ENCODE data around the gene SBK3.
"Not testable (repeated sequence)": the region's sequence is repeated elsewhere in the genome, so short reads cannot be mapped to it uniquely, and the experiment has no call there.

SBK3 gene

GRCh38 chr19:55519451-55520311 is 25.7 kb downstream of the SBK3 start:
- DNase-seq (ENCODE audit: low read depth in 3 of 3) = no peak

- peak; percentile 83 to 86 (median 83) for DNase-seq (ENCODE audit: low read depth in 3 of 3)
These were observed 28.3 kb downstream of the SBK3 start for GRCh38 chr19:55516878-55517620.

DNA sequence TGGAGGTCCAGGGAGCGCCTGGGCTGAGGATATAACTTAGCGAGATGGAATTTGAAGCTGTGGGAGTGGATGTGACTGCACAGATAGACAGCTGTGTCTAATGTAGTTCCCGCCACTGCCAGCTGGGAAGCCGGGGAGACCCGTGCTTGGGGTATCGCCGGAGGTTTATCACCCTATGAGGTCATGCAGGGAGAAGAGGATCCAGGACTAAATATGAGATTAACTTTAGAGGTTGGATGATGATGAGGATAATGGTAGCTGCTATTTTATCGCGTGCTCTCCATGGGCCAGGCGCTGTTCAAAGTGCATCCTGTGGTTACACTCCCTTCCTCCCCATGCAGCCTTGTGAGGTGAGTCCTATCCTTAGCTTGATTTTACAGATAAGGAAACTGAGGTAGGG is 37.2 kb downstream of the SBK3 start:
- no peak for DNase-seq (ENCODE audit: low read depth in 3 of 3)

DNA sequence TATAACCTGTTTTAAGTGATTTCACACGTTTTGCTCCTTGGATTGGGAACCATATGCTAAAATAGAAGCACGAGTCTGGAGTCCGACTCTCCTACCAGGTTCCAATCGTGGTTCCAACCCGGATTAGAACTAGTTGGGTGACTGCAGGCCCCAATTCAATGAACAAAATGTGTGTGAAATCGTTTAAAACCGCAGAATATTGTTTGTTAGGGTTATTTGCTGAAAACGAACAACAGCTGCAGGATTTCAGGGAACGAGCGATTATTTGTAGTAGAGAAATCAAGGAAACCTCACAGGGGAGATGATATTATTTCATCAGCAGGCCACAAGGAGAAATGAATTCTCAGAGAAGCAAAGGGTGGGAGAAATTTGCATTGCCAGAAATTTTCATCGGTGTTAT is 40.4 kb downstream of the SBK3 start:
- DNase-seq (ENCODE audit: low read depth in 3 of 3) = no peak

DNA sequence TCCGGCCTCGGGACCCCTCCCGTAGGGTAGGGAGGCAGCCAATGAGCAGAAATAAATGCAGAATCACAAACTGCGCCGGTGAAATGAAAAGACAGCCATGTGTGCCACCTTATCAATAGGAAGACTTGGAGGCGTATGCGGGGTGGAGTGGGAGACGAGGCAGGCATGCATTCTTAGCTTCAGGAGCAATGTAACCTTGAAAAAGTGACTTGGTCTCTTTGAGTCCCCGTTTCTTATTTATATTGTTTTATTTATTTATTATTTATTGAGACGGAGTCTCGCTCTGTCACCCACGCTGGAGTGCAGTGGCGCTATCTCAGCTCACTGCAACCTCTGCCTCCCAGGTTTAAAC is 41.1 kb downstream of the SBK3 start:
- DNase-seq (ENCODE audit: low read depth in 3 of 3) = no peak

- peak; percentile 85 to 96 (median 88) for DNase-seq (ENCODE audit: low read depth in 3 of 3)
These were observed 41.7 kb downstream of the SBK3 start for GRCh38 chr19:55503502-55504251.

DNA sequence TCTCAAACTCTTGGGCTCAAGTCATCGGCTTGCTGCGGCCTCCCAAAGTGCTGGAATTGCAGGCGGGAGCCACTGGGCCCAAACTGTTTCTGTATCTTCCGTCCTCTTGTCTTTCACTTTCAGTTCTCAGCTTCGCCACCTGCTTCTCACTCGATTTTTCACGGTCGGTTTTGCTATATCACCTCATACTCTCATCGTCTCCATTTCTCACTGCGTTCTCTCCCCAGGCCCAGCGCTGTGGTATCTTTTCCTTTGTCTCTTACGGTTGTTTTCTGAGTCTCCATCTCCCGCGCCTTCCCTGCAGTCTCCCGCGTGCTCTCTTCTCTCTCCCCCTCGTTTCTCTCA is 42.2 kb downstream of the SBK3 start:
- no peak for DNase-seq (ENCODE audit: low read depth in 3 of 3)

DNA sequence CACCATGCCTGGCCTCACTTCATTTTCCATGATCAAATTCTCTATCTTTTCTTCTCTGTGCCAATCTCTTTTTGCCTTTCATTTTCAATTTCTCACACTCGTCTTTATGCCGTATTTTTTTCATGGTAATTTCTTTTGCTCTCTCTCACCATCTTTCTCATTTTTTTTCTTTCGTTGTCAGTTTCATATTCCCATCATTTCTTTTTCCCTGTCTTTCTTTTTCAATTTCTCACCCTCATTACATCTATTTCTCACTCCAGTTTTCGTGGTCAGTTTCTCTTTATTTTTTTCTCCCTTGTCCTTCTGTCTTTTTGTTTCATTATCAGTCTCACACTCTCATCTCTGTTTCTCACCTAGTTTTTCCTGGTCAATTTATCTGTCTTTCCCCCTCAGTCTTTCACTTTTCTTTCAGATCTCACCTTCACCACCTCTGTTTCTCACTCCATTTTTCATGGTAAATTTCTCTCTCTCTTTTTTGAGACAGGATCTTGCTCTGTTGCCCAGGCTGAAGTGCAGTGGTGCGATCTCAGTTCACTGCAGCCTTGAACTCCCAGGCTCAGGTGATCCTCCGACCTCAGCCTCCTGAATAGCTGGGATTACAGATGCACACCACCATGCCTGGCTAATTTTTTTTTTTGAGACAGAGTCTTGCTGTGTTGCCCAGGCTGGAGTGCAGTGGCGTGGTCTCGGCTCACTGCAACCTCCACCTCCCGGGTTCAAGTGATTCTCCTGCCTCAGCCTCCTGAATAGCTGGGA is 43.0 kb downstream of the SBK3 start:
- no peak for DNase-seq (ENCODE audit: low read depth in 3 of 3)

GRCh38 chr19:55500368-55500952 is 44.9 kb downstream of the SBK3 start:
- no peak for DNase-seq (ENCODE audit: low read depth in 3 of 3)

GRCh38 chr19:55498246-55498840 is 47.0 kb downstream of the SBK3 start:
- DNase-seq (ENCODE audit: low read depth in 3 of 3) = no peak

GRCh38 chr19:55497763-55498162 is 47.6 kb downstream of the SBK3 start:
- no peak for DNase-seq (ENCODE audit: low read depth in 3 of 3)

- DNase-seq (ENCODE audit: low read depth in 3 of 3) = not testable (repeated sequence)
These were observed 48.5 kb downstream of the SBK3 start for GRCh38 chr19:55496820-55497219.

DNA sequence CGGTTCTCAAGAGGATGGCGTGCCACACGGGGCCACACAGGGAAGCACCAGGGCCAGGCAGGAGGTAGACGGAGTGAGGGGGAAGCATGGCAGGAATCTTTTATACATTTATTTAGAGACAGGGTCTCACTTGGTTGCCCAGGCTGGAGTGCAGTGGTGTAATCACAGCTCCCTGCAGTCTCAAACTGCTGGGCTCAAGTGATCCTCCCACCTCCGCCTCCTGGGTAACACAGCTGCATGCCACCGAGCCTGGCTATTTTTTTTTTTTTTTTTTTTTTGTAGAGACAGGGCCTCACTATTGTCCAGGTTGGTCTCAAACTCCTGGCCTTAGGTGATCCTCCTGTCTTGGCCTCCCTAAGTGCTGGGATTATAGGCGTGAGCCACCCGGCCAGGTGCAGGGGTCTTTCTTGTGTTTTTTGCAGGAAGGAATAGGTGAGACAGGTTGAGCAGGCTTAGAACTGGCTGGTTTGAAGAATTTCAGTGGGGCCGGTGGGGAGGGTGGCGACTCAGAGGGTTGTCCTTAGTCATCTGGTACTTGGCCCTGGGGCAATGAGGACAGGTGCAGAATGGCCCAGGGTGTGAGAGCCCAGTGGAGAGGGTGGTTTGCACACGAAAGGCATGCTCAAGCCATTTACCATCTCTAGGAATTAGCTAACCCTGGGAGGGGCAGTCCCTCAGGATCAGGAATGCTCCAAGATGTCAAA is 49.5 kb downstream of the SBK3 start:
- no peak for DNase-seq (ENCODE audit: low read depth in 3 of 3)

- DNase-seq (ENCODE audit: low read depth in 3 of 3) = no peak
These were observed 51.1 kb downstream of the SBK3 start for GRCh38 chr19:55494172-55494761.

DNA sequence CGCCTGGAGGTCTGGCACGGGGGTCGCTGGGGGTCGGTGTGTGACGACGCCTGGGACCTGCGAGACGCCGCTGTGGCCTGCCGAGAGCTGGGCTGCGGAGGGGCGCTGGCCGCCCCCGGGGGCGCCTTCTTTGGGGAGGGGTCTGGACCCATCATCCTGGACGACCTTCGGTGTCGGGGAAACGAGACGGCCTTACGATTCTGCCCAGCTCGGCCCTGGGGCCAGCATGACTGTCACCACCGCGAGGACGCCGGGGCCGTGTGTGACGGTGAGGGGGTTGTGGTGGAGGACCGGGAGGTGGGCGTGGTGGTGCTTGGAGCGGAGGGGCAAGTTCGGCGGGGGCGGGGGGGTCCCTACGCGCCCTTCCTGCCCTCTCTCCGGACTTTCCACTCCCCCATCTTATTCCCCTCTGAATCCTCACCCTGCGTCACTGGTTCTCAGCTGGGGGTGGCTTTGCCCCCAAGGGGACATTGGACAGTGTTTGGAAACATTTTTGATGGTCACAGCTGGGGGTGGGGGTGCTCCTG is 51.6 kb downstream of the SBK3 start:
- no peak for DNase-seq (ENCODE audit: low read depth in 3 of 3)

DNA sequence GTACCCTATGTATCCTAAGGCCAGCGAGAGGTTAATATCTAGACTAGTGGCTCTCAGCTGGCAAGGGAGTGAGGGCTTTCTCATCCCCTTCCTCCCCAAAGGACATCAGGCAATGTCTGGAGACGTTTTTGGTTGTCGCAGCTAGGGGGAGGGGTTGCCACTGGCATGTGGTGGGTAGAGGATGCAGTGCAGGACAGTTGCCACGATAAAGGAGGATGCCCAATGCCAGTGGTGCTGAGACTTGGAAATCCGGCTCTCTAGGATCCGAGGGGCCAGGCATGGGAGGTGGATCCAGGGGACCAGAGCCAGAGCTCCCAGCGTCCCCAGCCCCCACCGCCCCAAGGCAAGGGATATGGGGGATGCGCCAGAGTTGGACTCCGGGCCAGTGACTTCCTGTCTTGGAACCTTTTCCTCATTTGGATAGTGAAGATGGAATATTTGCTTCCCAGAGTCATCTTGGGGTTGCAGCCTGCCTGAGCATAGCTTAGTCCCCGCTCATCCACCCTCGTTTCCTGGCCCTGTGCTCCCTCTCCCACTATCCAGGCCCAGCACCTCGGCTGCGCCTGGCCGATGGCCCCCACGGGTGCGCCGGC is 52.2 kb downstream of the SBK3 start:
- DNase-seq (ENCODE audit: low read depth in 3 of 3) = no peak

DNA sequence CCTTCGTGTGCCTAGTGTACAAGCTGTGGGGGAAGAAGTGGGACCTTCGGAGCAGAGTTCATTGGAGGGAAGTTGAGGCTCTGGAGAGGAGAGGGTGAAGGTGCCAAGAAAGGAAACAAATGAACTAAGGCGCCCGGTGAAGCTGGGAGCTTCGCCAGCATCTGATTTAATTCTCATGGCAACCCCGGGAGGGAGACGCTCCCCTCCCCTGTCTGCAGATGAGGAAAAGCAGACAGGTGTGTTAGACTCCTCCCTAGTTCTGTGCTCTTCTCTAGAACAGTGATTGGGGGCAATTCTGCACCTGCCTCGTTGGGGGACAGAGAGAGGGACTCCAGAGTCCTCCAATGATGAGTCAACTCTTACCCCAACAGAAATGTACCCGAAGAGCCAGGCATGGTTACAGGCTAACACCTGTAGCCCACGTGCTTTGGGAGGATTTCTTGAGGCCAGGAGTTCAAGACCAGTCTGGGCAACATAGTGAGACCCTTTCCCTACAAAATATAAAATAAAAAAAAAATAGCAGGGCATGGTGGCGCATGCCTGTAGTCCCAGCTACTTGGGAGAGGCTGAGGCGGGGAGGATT is 52.9 kb downstream of the SBK3 start:
- no peak for DNase-seq (ENCODE audit: low read depth in 3 of 3)

- no peak for DNase-seq (ENCODE audit: low read depth in 3 of 3)
These were observed 53.6 kb downstream of the SBK3 start for GRCh38 chr19:55491546-55492360.
